SU-DHL-6 (cell line): ENCODE measurements around the gene CLDN6.

ENCODE experiments used
- H2AFZ ChIP-seq: fragments of 200-600 bp; sonication (generic); 2 replicates; pipeline ENCODE4 v1.6.1; 2014; ENCODE audit warnings: low read depth, mild to moderate bottlenecking, moderate library complexity, mixed read lengths, antibody characterized with exemption, low read length; ENCODE audit not compliant: severe bottlenecking
- H3F3A ChIP-seq: fragments of 200-600 bp; shearing (Covaris generic); 2 replicates; pipeline ENCODE4 v1.6.0; 2016; ENCODE audit warnings: antibody characterized with exemption, mild to moderate bottlenecking; ENCODE audit not compliant: insufficient read depth
- H3K27ac ChIP-seq: fragments of 200-600 bp; sonication (generic); 2 replicates; pipeline ENCODE4 v1.5.1; 2016; ENCODE audit warnings: low read depth, mild to moderate bottlenecking, low read length, moderate library complexity, mixed read lengths
- H3K27me3 ChIP-seq: fragments of 200-600 bp; sonication (generic), shearing (Covaris generic); 2 replicates; pipeline ENCODE4 v1.6.0; 2014; ENCODE audit warnings: mild to moderate bottlenecking, low read length
- H3K36me3 ChIP-seq: fragments of 200-600 bp; sonication (generic); 2 replicates; pipeline ENCODE4 v1.6.1; 2014; ENCODE audit warnings: mild to moderate bottlenecking, low read length, mixed read lengths
- H3K4me2 ChIP-seq: fragments of 300-600, 200-600 bp; shearing (Covaris generic), sonication (generic); 2 replicates; pipeline ENCODE4 v1.6.0; 2014; ENCODE audit warnings: low read length, low read depth, mild to moderate bottlenecking; ENCODE audit not compliant: poor library complexity, severe bottlenecking
- H3K4me3 ChIP-seq: fragments of 200-600 bp; sonication (generic); 2 replicates; pipeline ENCODE4 v1.5.1; 2014; ENCODE audit warnings: antibody characterized with exemption, low read length, mild to moderate bottlenecking, mixed read lengths; ENCODE audit not compliant: insufficient read depth, poor library complexity, severe bottlenecking
- H3K79me2 ChIP-seq: fragments of 200-600 bp; sonication (generic); 2 replicates; pipeline ENCODE4 v1.6.1; 2014; ENCODE audit warnings: mild to moderate bottlenecking, low read length, moderate library complexity; ENCODE audit not compliant: insufficient read depth
- H3K9ac ChIP-seq: fragments of 200-600 bp; sonication (generic); 2 replicates; pipeline ENCODE4 v1.7.0; 2014; ENCODE audit warnings: mild to moderate bottlenecking, low read length
- H3K9me2 ChIP-seq: fragments of 200-600 bp; sonication (generic); replicated peaks from 2 replicates; pipeline ENCODE4 v1.6.1; 2014; ENCODE audit warnings: low read length; ENCODE audit not compliant: insufficient read depth
- H3K9me3 ChIP-seq: fragments of 200-600 bp; sonication (generic); 2 replicates; pipeline ENCODE4 v1.6.1; 2014; ENCODE audit warnings: low read length, mixed read lengths; ENCODE audit not compliant: insufficient read depth
- H4K20me1 ChIP-seq: fragments of 200-600 bp; sonication (generic); 2 replicates; pipeline ENCODE4 v1.6.1; 2014; ENCODE audit warnings: low read depth, mild to moderate bottlenecking, antibody characterized with exemption, low read length, moderate library complexity, mixed read lengths
- EZH2phosphoT487 ChIP-seq: fragments of 200-600 bp; sonication (generic), shearing (Covaris generic); conservative IDR thresholded peaks from 2 replicates; pipeline ENCODE4 v1.6.1; 2018; ENCODE audit warnings: mild to moderate bottlenecking, antibody characterized with exemption, low read length, moderate library complexity, mixed read lengths
- TF ChIP-seq, protein P1 (sequence below): fragments of 200-600 bp; sonication (generic); IDR thresholded peaks from one replicate; pipeline ENCODE4 v1.5.1; 2017; ENCODE audit warnings: antibody characterized with exemption, mild to moderate bottlenecking, low read length, moderate library complexity; ENCODE audit not compliant: insufficient read depth, poor library complexity, severe bottlenecking

Gene CLDN6

DNA sequence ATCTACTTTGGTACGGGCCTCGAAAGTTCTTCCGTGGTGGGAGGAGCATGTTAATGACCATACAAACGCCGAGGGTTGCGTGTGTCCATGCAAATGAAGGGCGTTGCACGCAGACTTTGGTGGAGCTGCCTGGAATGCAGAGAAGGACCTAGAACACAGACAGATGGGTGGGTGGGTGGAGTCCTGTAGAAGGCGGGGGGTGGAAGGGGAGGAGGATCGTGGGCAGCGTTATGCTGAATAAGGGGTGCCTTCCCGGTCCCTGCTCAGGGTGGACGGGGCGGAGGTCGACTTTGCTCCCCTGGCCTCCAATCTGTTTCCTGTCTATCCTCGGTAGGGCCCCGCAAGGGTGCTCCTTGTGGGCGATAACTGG lies 49.6 kb downstream of the CLDN6 start:
- Histone ChIP-seq H3K9ac (peak overlapping the region; percentile 98), H3F3A (peaks cover 57% of the 10 kb centered on the region), H3K9me3 (no peaks in the 10 kb centered on the region), H3K27me3 (no peaks in the 10 kb centered on the region), H3K9me2 (no peaks in the 10 kb centered on the region), H3K4me3 (peak overlapping the region; percentile 98), H3K27ac (peak overlapping the region; percentile 93), H3K79me2 (peaks cover 22% of the 10 kb centered on the region), H3K36me3 (no peaks in the 10 kb centered on the region), H3K4me2 (peak overlapping the region; percentile 86), H4K20me1 (peaks cover 4% of the 10 kb centered on the region; the same call in 1 of the 2 replicates), H2AFZ (peak overlapping the region; percentile 36)
- TF ChIP-seq, protein P1, sequence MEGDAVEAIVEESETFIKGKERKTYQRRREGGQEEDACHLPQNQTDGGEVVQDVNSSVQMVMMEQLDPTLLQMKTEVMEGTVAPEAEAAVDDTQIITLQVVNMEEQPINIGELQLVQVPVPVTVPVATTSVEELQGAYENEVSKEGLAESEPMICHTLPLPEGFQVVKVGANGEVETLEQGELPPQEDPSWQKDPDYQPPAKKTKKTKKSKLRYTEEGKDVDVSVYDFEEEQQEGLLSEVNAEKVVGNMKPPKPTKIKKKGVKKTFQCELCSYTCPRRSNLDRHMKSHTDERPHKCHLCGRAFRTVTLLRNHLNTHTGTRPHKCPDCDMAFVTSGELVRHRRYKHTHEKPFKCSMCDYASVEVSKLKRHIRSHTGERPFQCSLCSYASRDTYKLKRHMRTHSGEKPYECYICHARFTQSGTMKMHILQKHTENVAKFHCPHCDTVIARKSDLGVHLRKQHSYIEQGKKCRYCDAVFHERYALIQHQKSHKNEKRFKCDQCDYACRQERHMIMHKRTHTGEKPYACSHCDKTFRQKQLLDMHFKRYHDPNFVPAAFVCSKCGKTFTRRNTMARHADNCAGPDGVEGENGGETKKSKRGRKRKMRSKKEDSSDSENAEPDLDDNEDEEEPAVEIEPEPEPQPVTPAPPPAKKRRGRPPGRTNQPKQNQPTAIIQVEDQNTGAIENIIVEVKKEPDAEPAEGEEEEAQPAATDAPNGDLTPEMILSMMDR: no peak
- TF ChIP-seq EZH2phosphoT487: no peak

GRCh38 chr16:2967721-2968161 lies 50.2 kb downstream of the CLDN6 start:
- TF ChIP-seq, protein P1: no peak
- no peak for TF ChIP-seq EZH2phosphoT487
- H3K79me2 ChIP-seq: peaks cover 22% of the 10 kb centered on the region
- H4K20me1 ChIP-seq: peaks cover 4% of the 10 kb centered on the region; the same call in 1 of the 2 replicates
- peak overlapping the region; percentile 93 for H3K27ac ChIP-seq
- no peak overlapping the region for H2AFZ ChIP-seq
- H3K9me3 ChIP-seq: no peaks in the 10 kb centered on the region
- H3K4me2 ChIP-seq: peak overlapping the region; percentile 86
- peak overlapping the region; percentile 98 for H3K9ac ChIP-seq
- no peaks in the 10 kb centered on the region for H3K27me3 ChIP-seq
- H3K4me3 ChIP-seq: no peak overlapping the region
- no peaks in the 10 kb centered on the region for H3K36me3 ChIP-seq
- peaks cover 54% of the 10 kb centered on the region for H3F3A ChIP-seq
- H3K9me2 ChIP-seq: no peaks in the 10 kb centered on the region

DNA sequence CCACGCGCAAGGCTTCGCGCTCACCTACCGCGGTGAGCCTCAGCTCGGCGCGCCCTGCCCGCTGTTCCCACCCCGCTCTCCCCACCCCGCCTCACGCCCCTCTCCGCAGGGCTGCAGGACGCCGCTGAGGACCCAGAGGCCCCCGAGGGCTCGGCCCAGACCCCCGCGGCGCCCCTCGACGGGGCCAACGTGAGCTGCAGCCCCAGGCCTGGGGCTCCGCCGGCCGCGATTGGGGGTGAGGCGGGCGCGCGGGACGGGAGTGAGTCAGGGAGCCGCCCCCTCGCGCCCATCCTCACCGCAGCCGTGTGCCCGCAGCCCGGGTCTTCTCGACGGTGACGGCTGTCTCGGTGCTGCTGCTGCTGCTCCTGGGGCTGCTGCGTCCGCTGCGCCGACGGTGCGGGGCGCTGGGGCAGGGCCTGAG lies 50.8 kb downstream of the CLDN6 start:
- Histone ChIP-seq H4K20me1 (peaks cover 3% of the 10 kb centered on the region; the same call in 1 of the 2 replicates), H3K9ac (no peak overlapping the region), H3F3A (peaks cover 54% of the 10 kb centered on the region), H2AFZ (no peak overlapping the region), H3K4me2 (no peak overlapping the region), H3K9me3 (no peaks in the 10 kb centered on the region), H3K27ac (no peak overlapping the region), H3K36me3 (no peaks in the 10 kb centered on the region), H3K4me3 (no peak overlapping the region), H3K27me3 (no peaks in the 10 kb centered on the region), H3K9me2 (no peaks in the 10 kb centered on the region), H3K79me2 (peaks cover 22% of the 10 kb centered on the region)
- TF ChIP-seq EZH2phosphoT487: no peak
- TF ChIP-seq, protein P1: no peak
